Tibial nerve (tissue), 4 donors: ENCODE measurements around the gene ZBTB37.

Experiments
- CTCF ChIP-seq, 5 experiments: fragments of 200-600 bp in 3 of 5; fragments of 450-650 bp in 2 of 5; sonication (generic) in 3 of 5; IDR thresholded peaks; one replicate each; pipeline ENCODE4 v1.5.1; 2016 to 2019; ENCODE audit warnings: antibody characterized with exemption in 5 of 5, mild to moderate bottlenecking in 3 of 5, moderate library complexity in 2 of 5
- EP300 ChIP-seq, 2 donors: sonication (generic); formaldehyde crosslinking; IDR thresholded peaks; one replicate each; pipeline ENCODE4 v1.6.1; 2017; ENCODE audit warnings: antibody characterized with exemption in 2 of 2, mild to moderate bottlenecking in 1 of 2
- POLR2A ChIP-seq, 2 donors: fragments of 450-650 bp; IDR thresholded peaks; one replicate each; pipeline ENCODE4 v1.6.1; 2017; ENCODE audit warnings: antibody characterized with exemption in 2 of 2, mild to moderate bottlenecking in 2 of 2, moderate library complexity in 2 of 2

DNA sequence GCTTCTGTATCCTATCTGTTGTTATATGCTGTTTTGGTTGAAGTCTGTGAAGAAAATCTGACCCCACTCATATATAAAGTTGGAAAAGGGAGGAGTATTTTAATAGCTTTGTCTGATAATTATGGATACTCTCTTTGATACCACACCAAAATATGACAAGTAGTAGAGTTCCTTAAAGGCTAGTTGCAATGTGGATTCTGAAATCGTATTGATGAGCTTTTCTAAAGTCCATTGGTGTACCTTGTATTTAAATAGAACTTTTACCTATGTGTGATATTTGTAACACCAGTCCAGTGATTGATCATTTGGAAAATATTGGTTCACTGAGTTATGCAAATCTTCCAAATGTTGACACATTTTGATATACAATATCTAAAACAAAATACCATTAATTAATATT, 8.1 kb upstream of the ZBTB37 start:
- TF ChIP-seq CTCF (IDR thresholded peaks at IDR 0.05) (no peak), POLR2A (IDR thresholded peaks at IDR 0.05) (no peak), EP300 (IDR thresholded peaks at IDR 0.05) (no peak)
